Raji (cell line): ENCODE data around the gene PEX14.

Source experiments
- POLR2A ChIP-seq: IDR thresholded peaks from 2 replicates; pipeline ENCODE4 v1.6.1; 2011; ENCODE audit warnings: low read depth, low read length, control low read depth; ENCODE audit not compliant: insufficient read depth

PEX14 gene

GRCh38 chr1:10575616-10576015, 100.9 kb downstream of the PEX14 start:
- TF ChIP-seq POLR2A, result no peak

DNA sequence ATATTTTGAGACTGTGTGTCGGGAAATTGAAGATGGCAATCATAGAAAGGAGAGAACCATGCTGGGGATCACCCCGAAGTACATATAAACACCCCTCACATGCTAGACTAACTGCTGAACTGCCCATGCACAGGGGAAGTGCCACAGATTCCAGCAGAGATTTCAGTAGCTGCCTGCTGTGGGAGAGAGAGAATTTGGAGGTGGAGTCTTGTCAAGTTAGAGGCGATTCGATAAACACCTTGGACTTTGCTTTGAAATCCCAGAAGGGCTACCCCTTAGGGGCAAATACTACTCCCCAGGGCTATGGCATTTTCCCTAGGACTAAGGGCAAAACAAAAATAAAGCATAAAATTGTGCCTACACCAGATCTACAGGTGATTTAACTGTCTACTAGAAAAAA, 103.3 kb downstream of the PEX14 start:
- TF ChIP-seq POLR2A, result no peak

- no peak for TF ChIP-seq POLR2A
Observed at GRCh38 chr1:10583641-10584040, 108.9 kb downstream of the PEX14 start.

- no peak for TF ChIP-seq POLR2A
Observed at GRCh38 chr1:10585242-10585641, 110.5 kb downstream of the PEX14 start.

DNA sequence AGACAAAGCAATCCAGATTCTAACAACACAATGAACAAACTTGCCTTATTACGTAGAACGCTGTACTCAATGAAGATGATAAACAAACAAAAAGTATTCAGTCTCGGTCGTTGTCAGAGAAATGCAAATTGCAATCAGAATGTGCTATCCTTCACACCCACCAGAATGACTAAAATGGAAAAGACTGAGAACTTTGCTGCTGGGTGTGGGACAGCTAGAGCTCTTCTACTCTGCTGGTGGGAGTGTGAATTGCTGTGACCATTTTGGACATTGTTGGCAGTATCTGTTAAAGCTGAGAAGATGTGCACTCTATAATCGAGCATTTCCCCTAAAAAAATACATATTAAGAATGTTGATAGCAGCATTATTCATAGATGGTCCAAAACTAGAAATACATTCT, 111.4 kb downstream of the PEX14 start:
- no peak for TF ChIP-seq POLR2A

- no peak for TF ChIP-seq POLR2A
Observed at GRCh38 chr1:10588640-10589039, 113.9 kb downstream of the PEX14 start.

- TF ChIP-seq POLR2A, result no peak
Observed at GRCh38 chr1:10589074-10589473, 114.3 kb downstream of the PEX14 start.

DNA sequence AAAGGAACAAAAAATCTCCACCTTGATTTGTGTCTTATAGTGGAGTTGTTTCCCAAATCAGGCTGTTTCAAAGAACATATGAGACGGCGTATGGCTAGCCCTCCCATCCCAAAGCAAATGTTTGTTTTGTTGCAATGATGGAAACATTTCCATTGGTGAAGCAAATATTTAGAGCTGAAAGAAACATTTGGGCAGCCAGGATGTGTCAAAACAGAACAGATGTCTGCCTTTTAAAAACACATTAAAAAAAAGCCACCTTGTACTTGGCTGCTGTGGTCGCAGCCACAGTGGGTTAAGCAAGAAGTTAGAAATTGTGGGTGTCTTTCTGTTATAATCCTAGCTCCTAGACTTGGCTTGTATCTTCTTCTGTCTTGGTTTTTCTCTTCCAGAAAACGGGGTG, 116.3 kb downstream of the PEX14 start:
- TF ChIP-seq POLR2A, result no peak

DNA sequence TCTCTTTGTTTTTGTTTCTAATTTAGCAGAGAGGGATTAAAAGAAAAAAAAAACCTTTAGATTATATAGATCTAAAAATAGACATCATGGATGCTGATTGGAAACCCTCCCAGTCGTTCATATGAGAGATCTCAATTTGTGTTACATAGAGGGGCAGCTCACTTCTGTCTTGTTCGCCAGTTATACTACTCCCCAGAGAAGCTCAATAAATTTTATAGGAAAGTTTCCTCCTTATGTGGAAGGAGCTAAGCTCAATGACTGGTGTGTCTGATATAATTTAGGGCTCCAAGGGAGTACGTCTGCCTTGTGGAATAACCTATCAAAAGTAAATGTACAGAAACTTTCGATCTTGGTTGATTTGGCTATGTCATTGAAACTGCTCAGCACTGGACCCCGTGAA, 117.6 kb downstream of the PEX14 start:
- no peak for TF ChIP-seq POLR2A

- TF ChIP-seq POLR2A, result no peak
Observed at GRCh38 chr1:10593750-10594149, 119.0 kb downstream of the PEX14 start.

DNA sequence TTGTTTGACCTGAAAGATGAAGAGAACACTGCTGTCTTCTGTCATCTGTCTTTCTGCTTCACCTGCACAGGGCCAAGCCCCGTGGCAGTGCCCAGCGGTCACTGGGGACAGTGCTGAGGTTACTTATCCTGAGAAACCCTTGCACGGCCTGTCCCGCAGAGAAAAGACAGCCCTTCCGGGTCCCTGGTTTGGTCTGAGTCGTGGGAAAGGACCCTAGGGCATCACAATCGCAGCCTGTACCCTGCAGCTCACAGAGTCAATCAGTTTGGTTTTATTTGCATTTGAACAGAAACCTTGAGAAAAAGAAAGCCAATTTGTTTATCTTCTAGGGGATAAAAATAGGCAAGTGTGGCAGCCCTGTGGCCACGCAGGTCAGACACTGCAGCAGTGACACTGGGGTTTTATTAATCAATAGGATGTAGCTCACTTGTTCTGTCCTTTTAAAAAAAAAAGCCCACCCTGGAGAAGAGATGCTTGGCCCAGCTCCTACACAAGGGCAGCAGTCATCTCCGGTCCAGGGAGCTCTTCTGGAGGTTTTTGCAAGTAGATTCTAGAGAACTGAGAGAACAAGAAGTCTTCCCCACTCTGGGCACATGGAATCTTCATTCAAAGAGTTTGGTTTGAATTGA, 120.0 kb downstream of the PEX14 start:
- TF ChIP-seq POLR2A, result no peak

DNA sequence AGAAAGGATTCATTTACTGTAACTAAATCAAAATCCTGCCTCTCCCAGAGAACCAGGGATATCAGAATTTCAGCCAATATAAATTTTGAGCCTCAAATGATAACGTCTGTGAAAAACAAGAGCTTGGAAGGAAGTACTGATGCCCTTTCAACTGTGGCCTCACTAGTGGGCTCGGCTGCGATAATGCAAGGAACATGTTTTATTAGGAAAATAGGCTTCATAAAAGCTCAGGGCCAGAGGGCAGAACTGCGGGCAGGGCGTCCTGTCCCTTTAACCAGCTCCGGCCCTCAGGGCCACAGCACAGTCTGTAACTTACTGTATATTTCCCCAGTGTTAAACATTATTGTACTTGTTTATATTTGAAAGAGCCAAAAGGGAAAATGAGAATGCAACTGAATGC, 122.0 kb downstream of the PEX14 start:
- no peak for TF ChIP-seq POLR2A

- TF ChIP-seq POLR2A, result no peak
Observed at GRCh38 chr1:10597492-10598388, 123.0 kb downstream of the PEX14 start.

- no peak for TF ChIP-seq POLR2A
Observed at GRCh38 chr1:10598389-10598702, 123.6 kb downstream of the PEX14 start.

- no peak for TF ChIP-seq POLR2A
Observed at GRCh38 chr1:10599194-10599861, 124.6 kb downstream of the PEX14 start.
